Skeletal muscle satellite cell (primary cell): ENCODE measurements around the gene MAGI3.
A peak's percentile ranks its signal among the peaks of the same experiment; 100 is the strongest.

ENCODE experiments used
- H3K27me3 ChIP-seq: 2 replicates; pipeline ENCODE4 v1.7.0; 2013; ENCODE audit warnings: low read length; ENCODE audit not compliant: control insufficient read depth, insufficient read depth
- H3K36me3 ChIP-seq: 2 replicates; pipeline ENCODE4 v1.7.0; 2013; ENCODE audit warnings: mild to moderate bottlenecking, control low read depth, low read length; ENCODE audit not compliant: insufficient read depth
- H3K4me1 ChIP-seq: 2 replicates; pipeline ENCODE4 v1.7.0; 2013; ENCODE audit warnings: low read length; ENCODE audit not compliant: control insufficient read depth, insufficient read depth
- H3K4me2 ChIP-seq: 2 replicates; pipeline ENCODE4 v1.7.0; 2013; ENCODE audit warnings: mild to moderate bottlenecking, low read length
- H3K4me3 ChIP-seq: 2 replicates; pipeline ENCODE4 v1.7.0; 2013; ENCODE audit warnings: low read length
- H3K9ac ChIP-seq: 2 replicates; pipeline ENCODE4 v1.7.0; 2013; ENCODE audit warnings: mild to moderate bottlenecking, low read depth, low read length, moderate library complexity
- H3K9me3 ChIP-seq: replicated peaks from 2 replicates; pipeline ENCODE4 v1.7.0; 2013; ENCODE audit warnings: mild to moderate bottlenecking, control low read depth, low read length

MAGI3 gene

DNA sequence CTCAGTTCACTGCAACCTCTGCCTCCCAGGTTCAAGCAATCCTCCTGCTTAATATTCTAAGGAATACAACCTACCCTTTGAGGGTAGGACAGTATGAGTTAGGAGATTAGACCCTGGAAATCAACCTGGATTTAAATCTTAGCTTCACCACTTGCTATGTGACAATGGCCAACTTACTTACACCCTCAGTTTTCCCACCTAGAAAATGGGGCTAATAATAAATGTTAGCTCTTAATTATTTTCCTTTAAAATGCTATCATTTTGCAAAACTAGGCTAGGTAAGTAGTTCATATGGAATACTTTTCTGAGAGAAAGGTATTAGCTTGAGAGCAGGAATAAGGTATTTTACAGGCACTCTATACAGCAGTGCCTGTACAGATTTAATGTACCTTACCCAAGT, 258.2 kb downstream of the MAGI3 start:
- Histone ChIP-seq H3K4me2 (no peak overlapping the region), H3K9ac (no peak overlapping the region), H3K27me3 (no peaks in the 10 kb centered on the region), H3K4me1 (peaks cover 13% of the 10 kb centered on the region), H3K36me3 (peaks cover 2% of the 10 kb centered on the region), H3K9me3 (no peaks in the 10 kb centered on the region), H3K4me3 (no peak overlapping the region)

DNA sequence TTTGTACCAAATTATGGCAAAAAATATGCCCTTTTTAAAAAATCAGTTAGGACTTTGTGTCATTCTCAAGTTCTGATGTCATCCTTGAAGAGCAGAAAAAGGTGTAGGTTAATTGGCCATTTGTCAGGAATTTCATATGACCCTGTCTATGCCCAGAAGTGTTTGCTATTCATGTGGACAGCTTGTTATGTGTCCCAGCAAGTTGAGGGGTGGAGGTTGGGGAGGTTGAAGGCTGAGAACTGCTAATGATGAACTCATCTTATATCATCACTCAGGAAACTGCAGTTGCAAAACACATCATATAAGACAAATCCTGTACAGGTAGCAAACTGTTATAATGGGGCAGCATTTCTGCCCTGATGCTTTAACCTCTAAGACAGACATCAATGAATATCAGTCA, 262.5 kb downstream of the MAGI3 start:
- peaks cover 2% of the 10 kb centered on the region for H3K36me3 ChIP-seq
- H3K27me3 ChIP-seq = no peaks in the 10 kb centered on the region
- H3K9ac ChIP-seq = no peak overlapping the region
- peaks cover 7% of the 10 kb centered on the region for H3K4me1 ChIP-seq
- H3K4me3 ChIP-seq = no peak overlapping the region
- H3K4me2 ChIP-seq = no peak overlapping the region
- no peaks in the 10 kb centered on the region for H3K9me3 ChIP-seq

DNA sequence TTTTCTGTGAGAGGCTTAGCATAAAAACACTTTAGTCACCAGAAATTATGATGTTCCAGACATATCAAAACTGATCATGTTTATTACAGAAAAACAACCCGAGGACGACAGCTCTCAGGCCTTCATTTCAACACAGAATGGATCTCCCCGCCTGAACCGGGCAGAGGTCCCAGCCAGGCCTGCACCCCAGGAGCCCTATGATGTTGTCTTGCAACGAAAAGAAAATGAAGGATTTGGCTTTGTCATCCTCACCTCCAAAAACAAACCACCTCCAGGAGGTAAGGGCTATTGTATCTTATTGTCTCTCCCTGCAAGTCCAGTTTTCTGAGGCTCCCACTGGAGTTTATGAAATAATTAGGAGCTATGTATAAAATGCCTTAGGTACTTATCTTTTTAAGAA, 263.4 kb downstream of the MAGI3 start:
- Histone ChIP-seq H3K4me1 (peaks cover 7% of the 10 kb centered on the region), H3K27me3 (no peaks in the 10 kb centered on the region), H3K36me3 (peaks cover 2% of the 10 kb centered on the region), H3K4me3 (no peak overlapping the region), H3K4me2 (no peak overlapping the region), H3K9me3 (no peaks in the 10 kb centered on the region), H3K9ac (no peak overlapping the region)

DNA sequence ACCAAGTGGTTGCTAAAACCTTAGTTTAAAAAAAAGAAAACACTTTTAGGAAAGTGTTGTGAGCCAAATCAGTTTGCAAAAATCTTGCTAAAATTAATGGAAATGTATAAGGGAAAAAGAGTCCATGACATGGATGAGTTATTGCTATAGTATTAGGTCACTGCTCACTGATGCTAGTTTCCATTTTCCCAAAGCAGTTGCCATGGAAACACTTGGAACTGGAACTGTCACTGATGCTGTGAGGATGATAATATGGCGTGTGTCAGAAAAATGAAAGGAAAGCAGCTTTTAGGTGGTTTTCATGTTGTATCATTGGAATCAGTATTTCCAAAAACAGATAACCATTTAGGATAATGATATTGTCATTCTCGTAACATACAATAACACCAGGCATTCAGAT, 264.6 kb downstream of the MAGI3 start:
- Histone ChIP-seq H3K9me3 (no peaks in the 10 kb centered on the region), H3K4me1 (peaks cover 7% of the 10 kb centered on the region), H3K9ac (no peak overlapping the region), H3K4me2 (no peak overlapping the region), H3K4me3 (no peak overlapping the region), H3K27me3 (no peaks in the 10 kb centered on the region), H3K36me3 (peaks cover 2% of the 10 kb centered on the region)

DNA sequence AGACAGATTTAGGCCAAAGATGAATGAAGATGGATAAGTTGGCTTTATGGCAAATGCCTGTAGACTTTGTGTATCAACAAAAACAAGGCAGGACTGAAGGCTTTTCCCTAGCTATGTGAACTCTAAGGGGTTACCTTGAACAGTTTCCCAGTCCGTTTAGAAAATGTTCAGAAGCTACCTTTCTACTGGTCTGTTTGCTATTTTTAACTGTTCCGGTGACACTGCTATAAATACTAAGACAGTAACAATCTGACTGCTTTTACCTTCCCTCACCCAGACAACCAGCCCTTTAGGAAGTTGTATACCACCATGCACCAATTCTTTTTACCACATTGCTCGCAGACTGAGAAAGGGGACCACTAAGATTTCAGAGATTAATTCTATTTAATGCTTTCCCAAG, 266.8 kb downstream of the MAGI3 start:
- no peaks in the 10 kb centered on the region for H3K9me3 ChIP-seq
- H3K4me1 ChIP-seq = peaks cover 7% of the 10 kb centered on the region
- no peak overlapping the region for H3K9ac ChIP-seq
- no peaks in the 10 kb centered on the region for H3K36me3 ChIP-seq
- H3K4me3 ChIP-seq = no peak overlapping the region
- no peak overlapping the region for H3K4me2 ChIP-seq
- no peaks in the 10 kb centered on the region for H3K27me3 ChIP-seq

DNA sequence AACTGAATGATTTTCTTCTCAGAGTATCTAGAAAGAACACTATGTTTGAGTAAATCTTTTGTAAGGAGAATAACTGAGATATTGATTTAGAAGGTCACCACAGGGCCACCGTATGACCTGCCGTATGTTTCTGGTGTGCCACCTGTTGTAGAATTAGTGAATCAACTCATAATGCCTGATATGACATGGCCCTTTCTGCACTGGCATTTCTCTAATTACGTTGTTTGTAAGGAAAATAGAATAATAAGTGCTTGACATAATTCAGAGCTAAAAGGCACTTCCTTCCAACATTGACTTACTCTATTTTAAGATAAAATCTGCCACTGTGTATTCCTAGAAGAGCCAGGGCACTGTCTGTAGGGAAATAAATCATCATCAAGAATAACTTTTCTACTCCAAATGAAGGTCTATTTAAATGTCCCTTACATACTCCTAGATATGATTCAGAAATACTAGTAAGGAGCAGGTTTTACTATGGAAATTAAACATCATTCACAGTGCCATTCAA, 267.3 kb downstream of the MAGI3 start:
- Histone ChIP-seq H3K4me3 (no peak overlapping the region), H3K4me2 (no peak overlapping the region), H3K27me3 (no peaks in the 10 kb centered on the region), H3K9me3 (no peaks in the 10 kb centered on the region), H3K36me3 (no peaks in the 10 kb centered on the region), H3K4me1 (peaks cover 4% of the 10 kb centered on the region), H3K9ac (no peak overlapping the region)

DNA sequence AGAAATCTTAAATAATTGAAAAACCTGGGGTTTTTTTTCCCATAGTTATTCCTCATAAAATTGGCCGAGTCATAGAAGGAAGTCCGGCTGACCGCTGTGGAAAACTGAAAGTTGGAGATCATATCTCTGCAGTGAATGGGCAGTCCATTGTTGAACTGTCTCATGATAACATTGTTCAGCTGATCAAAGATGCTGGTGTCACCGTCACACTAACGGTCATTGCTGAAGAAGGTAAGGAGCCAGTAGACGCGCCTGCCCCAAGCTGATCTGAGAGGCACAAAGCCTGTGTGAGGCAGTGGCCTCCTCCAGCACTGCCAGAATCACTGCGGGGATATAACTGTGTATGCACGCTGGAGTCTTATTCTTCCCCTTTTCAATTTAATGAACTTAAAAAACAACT, 268.7 kb downstream of the MAGI3 start:
- Histone ChIP-seq H3K27me3 (no peaks in the 10 kb centered on the region), H3K4me3 (no peak overlapping the region), H3K36me3 (no peaks in the 10 kb centered on the region), H3K4me2 (no peak overlapping the region), H3K9ac (no peak overlapping the region), H3K4me1 (peaks cover 9% of the 10 kb centered on the region), H3K9me3 (no peaks in the 10 kb centered on the region)

DNA sequence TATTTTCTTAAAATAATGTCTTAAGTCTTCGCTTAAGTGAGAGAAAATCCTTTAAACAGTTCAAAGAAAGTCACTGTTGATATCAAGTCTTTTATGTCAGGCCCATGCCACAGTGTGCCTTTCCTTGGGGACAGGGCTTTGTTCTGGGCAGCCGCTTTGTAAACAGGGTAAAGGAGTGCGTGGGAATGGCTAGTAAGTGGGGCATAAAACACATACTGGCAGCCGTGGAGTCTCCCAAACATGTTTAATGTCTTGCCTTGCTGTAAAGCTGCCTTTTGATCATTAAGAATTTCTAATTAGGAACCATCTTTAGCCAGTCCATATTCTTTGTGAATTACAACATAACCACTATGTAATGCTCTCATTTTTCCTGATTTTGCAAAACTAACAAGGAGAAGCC, 269.2 kb downstream of the MAGI3 start:
- Histone ChIP-seq H3K4me1 (peaks cover 14% of the 10 kb centered on the region), H3K4me2 (no peak overlapping the region), H3K4me3 (no peak overlapping the region), H3K9me3 (no peaks in the 10 kb centered on the region), H3K36me3 (no peaks in the 10 kb centered on the region), H3K27me3 (no peaks in the 10 kb centered on the region), H3K9ac (no peak overlapping the region)

DNA sequence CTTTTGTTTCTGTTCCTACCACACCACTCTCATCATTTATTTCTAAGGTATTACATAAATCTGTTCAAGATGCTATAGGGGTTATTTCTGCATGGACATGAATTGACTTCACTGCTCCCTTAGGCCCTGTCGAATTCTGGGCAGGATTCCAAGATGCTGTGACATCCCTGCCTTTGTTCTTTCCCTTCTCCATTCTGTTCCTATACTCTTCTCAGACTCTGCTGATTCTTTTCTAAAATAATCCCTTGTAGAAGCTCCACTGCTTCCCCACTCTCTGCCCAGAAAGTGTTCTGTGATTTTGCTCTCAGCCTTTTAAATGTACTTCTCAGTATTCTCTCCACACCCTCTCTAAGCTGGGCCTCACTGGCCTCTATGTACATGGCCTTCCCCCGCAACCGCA, 269.8 kb downstream of the MAGI3 start:
- H3K4me3 ChIP-seq = no peak overlapping the region
- no peaks in the 10 kb centered on the region for H3K36me3 ChIP-seq
- no peaks in the 10 kb centered on the region for H3K9me3 ChIP-seq
- H3K4me1 ChIP-seq = peaks cover 15% of the 10 kb centered on the region
- no peak overlapping the region for H3K4me2 ChIP-seq
- no peak overlapping the region for H3K9ac ChIP-seq
- no peaks in the 10 kb centered on the region for H3K27me3 ChIP-seq

DNA sequence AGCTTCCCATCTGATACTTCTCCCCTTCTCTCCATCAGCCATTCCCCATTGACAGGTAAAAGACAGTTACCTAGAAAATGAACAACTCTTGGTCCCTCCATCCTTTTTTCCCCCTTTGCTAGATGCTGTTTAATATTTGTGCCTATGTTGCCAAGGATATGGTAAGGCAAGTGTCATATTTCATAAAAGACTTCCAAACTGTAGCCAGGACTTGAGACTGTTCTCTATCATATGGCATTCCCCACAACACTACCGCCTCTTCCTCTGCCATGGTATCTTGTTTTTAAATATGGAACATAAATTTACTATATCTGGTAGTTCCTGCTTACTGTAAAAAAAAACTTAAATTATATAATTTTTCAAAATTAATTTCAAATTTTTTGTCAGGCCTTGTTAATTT, 271.8 kb downstream of the MAGI3 start:
- no peaks in the 10 kb centered on the region for H3K9me3 ChIP-seq
- H3K4me1 ChIP-seq = peaks cover 15% of the 10 kb centered on the region
- H3K4me3 ChIP-seq = no peak overlapping the region
- no peaks in the 10 kb centered on the region for H3K36me3 ChIP-seq
- H3K27me3 ChIP-seq = no peaks in the 10 kb centered on the region
- H3K4me2 ChIP-seq = no peak overlapping the region
- H3K9ac ChIP-seq = no peak overlapping the region

DNA sequence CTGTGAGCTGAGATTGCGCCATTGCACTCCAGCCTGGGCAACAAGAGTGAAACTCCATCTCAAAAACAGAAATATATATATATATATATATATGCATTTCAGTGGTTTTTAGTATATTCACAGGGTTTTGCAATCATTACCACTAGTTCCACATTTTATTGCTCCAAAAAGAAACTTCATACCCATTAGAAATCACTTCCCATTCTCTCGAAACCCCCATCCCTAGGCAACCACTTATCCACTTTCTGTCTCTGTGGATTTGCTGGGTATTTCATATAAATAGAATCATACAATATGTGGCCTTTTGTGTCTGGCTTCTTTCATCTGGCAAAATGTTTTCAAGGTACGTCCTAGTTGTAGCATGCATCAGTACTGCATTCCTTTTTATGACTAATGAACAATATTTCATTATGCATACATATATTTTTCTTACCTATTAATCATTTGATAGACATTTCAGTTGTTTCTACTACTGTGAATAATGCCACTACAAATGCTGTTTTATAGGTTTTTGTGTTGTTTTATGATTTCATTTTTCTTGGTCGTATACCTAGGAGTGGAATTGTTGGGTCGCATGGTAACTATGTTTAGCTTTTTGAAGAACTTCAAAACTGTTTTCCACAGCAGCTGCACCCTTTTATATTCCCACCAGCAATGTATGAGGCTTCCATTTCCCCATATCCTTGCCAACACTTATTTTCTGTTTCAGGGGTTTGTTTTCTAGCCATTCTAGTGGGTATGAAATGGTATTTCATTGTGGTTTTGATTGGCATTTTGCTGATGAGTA, 273.0 kb downstream of the MAGI3 start:
- H3K4me3 ChIP-seq = no peak overlapping the region
- peak overlapping the region; percentile 59 for H3K4me2 ChIP-seq

DNA sequence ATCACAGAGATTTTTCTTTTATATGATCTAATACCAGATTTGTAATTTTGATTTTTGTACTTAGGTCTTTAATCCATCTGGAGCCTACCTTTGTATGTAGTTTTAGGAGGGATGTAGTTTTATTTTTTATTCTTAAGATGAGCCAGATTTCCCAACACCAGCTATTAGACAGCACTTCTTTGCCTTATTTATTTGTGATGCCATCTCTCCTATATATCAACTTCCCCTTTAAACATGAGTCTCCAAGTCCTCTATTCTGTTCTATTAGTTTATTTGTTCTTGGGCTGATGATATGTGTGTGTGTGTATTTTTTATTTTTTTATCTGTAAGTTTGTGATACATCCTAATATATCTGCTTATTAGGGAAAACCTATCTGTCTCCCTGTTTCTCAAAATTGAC, 274.8 kb downstream of the MAGI3 start:
- H3K36me3 ChIP-seq = no peaks in the 10 kb centered on the region
- no peak overlapping the region for H3K4me2 ChIP-seq
- H3K9me3 ChIP-seq = no peaks in the 10 kb centered on the region
- H3K4me1 ChIP-seq = peaks cover 15% of the 10 kb centered on the region
- H3K4me3 ChIP-seq = no peak overlapping the region
- H3K27me3 ChIP-seq = no peaks in the 10 kb centered on the region
- no peak overlapping the region for H3K9ac ChIP-seq

More for the DNA sequence above, 273.0 kb downstream of the MAGI3 start:
- Histone ChIP-seq H3K9me3 (no peaks in the 10 kb centered on the region), H3K9ac (peak overlapping the region; percentile 10), H3K4me1 (peaks cover 15% of the 10 kb centered on the region), H3K27me3 (no peaks in the 10 kb centered on the region), H3K36me3 (no peaks in the 10 kb centered on the region)
